Rectal smooth muscle tissue (tissue), 1 donor: ENCODE results near the gene AKAP9.
"Not testable (repeated sequence)": the region's sequence is repeated elsewhere in the genome, so short reads cannot be mapped to it uniquely, and the experiment has no call there.

Experiments
- H3K27ac ChIP-seq: one replicate; pipeline ENCODE4 v1.7.0; 2013; ENCODE audit warnings: low read depth, low read length, inconsistent platforms
- H3K27me3 ChIP-seq: one replicate; pipeline ENCODE4 v1.7.0; 2013; ENCODE audit warnings: low read length; ENCODE audit not compliant: control insufficient read depth, insufficient read depth
- H3K36me3 ChIP-seq: one replicate; pipeline ENCODE4 v1.7.0; 2013; ENCODE audit warnings: low read length; ENCODE audit not compliant: control insufficient read depth, insufficient read depth
- H3K4me1 ChIP-seq: one replicate; pipeline ENCODE4 v1.7.0; 2013; ENCODE audit warnings: low read length; ENCODE audit not compliant: control insufficient read depth, insufficient read depth
- H3K4me3 ChIP-seq: one replicate; pipeline ENCODE4 v1.7.0; 2013; ENCODE audit warnings: low read length
- H3K9ac ChIP-seq: one replicate; pipeline ENCODE4 v1.7.0; 2013; ENCODE audit warnings: low read length

The AKAP9 gene

DNA sequence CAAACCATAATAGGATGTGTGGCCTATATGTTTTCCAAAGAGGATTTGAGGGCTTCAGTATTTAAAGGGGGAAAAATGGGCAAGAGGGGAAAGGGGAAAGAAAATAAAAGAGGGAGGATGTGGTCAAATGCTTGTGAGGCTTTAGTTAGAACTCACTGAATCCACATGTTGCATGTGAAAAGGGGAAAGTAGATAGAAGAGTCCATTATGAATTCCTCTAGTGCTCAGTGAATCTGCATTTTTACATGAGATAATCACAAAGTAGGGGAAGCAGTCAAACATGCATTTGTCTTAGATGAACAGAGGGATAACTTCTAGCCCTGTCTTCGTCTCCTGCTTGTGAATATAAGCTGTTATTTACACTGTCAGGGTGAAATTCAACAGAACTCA is 24.6 kb upstream of the AKAP9 start:
- Histone ChIP-seq H3K4me1 (no peaks in the 10 kb centered on the region), H3K36me3 (no peaks in the 10 kb centered on the region), H3K27me3 (no peaks in the 10 kb centered on the region), H3K4me3 (no peak overlapping the region), H3K9ac (no peak overlapping the region), H3K27ac (no peak overlapping the region)

DNA sequence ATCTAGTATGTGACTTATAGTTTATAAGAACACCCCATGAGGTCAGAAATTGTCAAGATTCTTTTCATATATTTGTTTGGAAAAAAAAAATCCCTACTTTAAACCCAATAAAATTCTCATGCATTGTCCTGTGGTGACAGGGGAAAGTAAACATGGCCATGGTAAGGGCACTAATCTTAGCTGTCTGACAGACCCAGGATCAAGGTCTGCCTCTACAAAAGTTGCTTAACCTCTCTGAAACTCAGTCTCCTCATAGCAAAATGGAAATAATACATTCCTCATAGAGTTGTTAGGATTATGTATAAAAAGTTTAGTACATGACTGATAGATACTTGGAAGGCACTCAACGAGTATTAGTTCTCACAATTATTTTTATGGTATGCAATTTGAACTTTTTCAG is 22.3 kb upstream of the AKAP9 start:
- Histone ChIP-seq H3K27me3 (no peaks in the 10 kb centered on the region), H3K27ac (no peak overlapping the region), H3K4me1 (no peaks in the 10 kb centered on the region), H3K36me3 (no peaks in the 10 kb centered on the region), H3K9ac (no peak overlapping the region), H3K4me3 (no peak overlapping the region)

DNA sequence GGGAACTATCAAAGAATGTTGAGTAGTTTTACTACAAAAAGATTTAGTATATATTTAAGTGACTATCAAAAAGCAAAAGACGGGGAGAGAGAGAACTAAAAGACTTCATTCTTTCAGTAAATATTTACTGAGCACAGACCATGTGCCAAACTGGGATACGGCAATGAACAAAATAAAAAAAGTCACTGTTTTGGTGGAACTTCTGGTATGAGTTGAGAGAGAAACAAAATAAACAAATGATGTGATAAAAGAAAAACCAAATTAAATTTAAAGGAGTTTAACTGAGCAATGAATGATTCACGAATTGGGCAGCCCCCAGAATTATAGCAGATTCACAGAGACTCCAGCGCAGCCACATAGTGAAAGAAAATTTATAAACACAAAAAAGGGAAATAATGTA is 17.8 kb upstream of the AKAP9 start:
- H3K4me3 ChIP-seq: no peak overlapping the region
- no peaks in the 10 kb centered on the region for H3K27me3 ChIP-seq
- H3K4me1 ChIP-seq: no peaks in the 10 kb centered on the region
- no peak overlapping the region for H3K27ac ChIP-seq
- no peaks in the 10 kb centered on the region for H3K36me3 ChIP-seq
- no peak overlapping the region for H3K9ac ChIP-seq

DNA sequence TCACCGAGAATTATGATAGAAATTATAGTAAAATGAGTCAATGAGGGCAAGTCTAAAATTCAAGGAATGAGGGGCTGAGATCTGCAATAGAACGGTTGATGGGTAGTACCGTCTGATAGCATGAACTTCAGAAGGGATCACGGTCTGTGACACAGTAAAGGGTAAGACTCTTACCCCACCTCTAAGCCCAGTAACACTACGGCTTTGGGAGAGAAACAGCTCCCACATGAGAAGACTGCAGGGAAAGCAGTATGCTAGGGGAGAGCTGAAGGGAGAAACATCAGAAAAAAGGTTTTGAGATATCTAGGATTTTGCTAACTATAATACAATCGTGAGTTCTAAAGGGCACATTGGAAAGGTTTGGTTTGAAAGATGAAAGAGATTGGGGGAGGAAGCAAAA is 12.8 kb upstream of the AKAP9 start:
- no peak overlapping the region for H3K27ac ChIP-seq
- no peaks in the 10 kb centered on the region for H3K4me1 ChIP-seq
- no peak overlapping the region for H3K4me3 ChIP-seq
- no peaks in the 10 kb centered on the region for H3K36me3 ChIP-seq
- no peak overlapping the region for H3K9ac ChIP-seq
- H3K27me3 ChIP-seq: no peaks in the 10 kb centered on the region

DNA sequence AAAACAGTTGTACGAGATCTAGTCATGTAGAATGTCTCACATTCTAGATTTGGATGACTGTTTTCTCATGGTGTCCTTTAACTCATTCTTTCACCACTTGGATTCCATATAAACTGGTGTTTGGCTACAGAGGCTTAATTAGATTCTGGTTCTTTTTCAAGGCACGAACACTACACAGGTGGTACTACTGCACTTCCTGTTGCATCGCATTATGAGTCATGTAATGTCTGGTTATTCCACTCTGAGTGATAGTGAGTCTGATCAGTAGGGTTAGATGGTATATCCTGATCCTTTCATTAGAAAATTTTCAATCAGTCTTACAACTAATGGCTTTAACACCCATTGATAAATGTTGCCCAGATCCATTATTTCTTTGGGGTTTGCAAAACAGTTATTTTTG is 11.2 kb upstream of the AKAP9 start:
- no peaks in the 10 kb centered on the region for H3K27me3 ChIP-seq
- H3K4me1 ChIP-seq: no peaks in the 10 kb centered on the region
- no peak overlapping the region for H3K9ac ChIP-seq
- H3K27ac ChIP-seq: no peak overlapping the region
- H3K36me3 ChIP-seq: no peaks in the 10 kb centered on the region
- no peak overlapping the region for H3K4me3 ChIP-seq

DNA sequence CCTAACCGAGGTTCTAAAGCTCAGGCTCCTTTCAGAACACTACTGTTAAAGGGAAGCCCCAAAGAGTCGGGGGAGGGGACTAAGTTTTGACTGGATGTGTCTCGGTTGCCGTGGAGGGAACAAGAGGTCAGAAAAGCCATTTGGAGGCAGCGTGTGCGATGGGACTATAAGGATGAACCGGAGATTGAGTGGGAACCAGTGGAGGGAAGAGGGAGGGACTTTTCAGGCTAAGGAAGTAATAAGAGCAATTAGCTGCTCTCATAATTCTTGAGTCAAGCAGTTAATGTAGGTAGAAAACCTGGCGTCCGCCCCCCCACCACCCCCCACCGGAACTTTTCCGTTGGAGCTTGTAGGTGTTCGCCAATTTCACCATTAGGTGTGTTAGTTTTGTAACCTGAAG is 491 bp upstream of the AKAP9 start:
- peak overlapping the region; percentile 78 for H3K9ac ChIP-seq
- H3K4me3 ChIP-seq: peak overlapping the region; percentile 87
- peaks cover 11% of the 10 kb centered on the region for H3K4me1 ChIP-seq
- no peaks in the 10 kb centered on the region for H3K27me3 ChIP-seq
- peak overlapping the region; percentile 92 for H3K27ac ChIP-seq
- H3K36me3 ChIP-seq: no peaks in the 10 kb centered on the region

DNA sequence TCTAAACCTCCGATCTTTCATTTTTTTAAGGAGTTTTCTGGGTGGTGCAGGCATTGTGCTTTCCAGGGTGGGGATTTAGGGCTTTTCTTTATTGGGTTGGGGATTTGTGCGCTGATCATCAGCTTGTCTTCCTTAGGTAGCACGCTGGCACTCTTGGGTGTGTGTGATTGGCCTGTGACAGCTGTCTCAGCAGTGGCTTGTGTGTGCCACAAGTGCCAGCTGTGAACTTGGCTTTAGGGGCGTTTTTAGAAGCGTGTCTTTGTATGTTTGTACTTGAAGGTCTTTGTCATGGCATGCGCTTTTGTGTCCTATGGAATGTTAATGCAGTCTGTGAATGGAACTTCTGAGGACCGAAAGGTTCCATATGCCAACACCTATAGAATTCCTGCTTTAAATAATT is 788 bp downstream of the AKAP9 start:
- no peaks in the 10 kb centered on the region for H3K27me3 ChIP-seq

DNA sequence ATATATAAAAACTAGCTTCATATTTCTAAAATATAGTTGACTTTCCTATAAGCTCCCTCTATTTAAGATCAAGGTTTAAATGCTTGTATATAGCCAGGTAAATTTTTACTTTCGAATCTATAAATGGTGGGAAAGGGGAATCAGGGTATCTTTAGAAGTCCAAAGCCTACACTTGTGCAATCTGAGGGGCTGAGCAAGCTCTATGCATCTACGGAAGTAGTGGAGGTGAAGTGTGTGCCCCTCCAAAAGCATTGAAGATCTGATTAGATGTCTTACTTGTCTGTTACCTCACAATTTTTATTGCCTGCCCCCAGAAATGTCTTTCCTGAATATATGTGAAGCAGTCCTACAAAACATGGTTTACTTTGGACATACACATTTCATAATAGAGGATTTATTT is 1.6 kb downstream of the AKAP9 start:
- Histone ChIP-seq H3K27me3 (no peaks in the 10 kb centered on the region), H3K9ac (no peak overlapping the region), H3K36me3 (no peaks in the 10 kb centered on the region), H3K4me1 (peaks cover 11% of the 10 kb centered on the region), H3K4me3 (peak overlapping the region; percentile 15), H3K27ac (no peak overlapping the region)

More for the DNA sequence above, 788 bp downstream of the AKAP9 start:
- Histone ChIP-seq H3K4me1 (peaks cover 11% of the 10 kb centered on the region), H3K9ac (peak overlapping the region; percentile 74), H3K4me3 (peak overlapping the region; percentile 87), H3K36me3 (no peaks in the 10 kb centered on the region), H3K27ac (peak overlapping the region; percentile 92)

DNA sequence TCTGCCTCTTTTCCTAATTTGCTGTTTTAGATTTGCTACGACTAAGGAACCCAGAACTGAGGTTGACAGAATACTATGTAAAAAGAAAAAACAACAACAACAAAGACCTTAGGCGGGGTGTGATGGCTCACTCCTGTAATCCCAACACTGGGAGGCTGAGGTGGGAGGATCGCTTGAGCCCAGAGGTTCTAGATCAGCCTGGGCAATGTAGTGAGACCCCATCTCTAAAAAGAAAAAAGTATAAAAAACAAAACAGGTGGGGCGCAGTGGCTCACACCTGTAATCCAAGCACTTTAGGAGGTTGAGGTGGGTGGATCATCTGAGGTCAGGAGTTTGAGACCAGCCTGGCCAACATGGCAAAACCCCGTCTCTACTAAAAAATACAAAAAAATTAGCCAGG is 4.3 kb downstream of the AKAP9 start:
- not testable (repeated sequence) for H3K4me1 ChIP-seq, H3K4me3 ChIP-seq, H3K36me3 ChIP-seq, H3K27me3 ChIP-seq, H3K9ac ChIP-seq, H3K27ac ChIP-seq

DNA sequence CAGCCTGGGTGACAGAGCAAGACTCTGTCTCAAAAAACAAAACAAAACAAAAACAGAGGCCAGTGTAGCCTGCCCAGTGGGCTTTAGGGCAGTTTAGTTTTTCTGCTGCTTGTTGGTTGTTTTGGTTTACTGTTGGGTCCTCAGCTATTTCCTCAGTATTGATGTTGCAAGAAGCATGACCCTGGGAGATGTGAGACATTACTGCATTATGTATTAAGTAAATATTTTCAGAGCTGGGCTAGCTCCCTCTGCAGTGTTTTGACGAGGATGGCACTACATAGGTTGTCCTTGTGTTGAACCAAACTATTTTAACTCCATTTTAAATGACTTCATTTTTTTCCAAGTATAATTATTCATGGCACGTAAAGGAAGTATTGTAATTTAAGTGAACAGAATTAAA is 4.8 kb downstream of the AKAP9 start:
- H3K4me3 ChIP-seq: no peak overlapping the region
- H3K27ac ChIP-seq: no peak overlapping the region
- H3K4me1 ChIP-seq: peaks cover 5% of the 10 kb centered on the region

DNA sequence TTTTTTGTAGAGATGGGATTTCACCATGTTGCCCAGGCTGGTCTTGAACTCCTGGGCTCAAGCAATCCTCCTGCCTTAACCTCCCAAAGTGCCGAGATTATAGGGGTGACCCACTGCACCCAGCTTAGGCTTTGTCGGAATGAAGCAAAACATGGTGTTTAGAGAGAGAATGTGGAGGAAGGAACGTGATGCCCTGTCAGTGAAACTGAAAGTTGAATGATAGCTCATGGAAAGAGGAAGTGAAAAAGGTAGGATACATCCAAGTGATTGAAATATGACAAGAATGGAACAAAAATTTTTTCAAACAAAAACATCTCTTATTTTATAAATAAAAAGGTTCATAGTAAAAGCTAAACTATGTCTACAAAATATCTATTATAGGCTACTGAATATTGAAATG is 5.9 kb downstream of the AKAP9 start:
- H3K4me1 ChIP-seq: peaks cover 4% of the 10 kb centered on the region
- no peak overlapping the region for H3K9ac ChIP-seq

More for the DNA sequence above, 4.8 kb downstream of the AKAP9 start:
- H3K27me3 ChIP-seq: no peaks in the 10 kb centered on the region
- H3K9ac ChIP-seq: no peak overlapping the region
- H3K36me3 ChIP-seq: no peaks in the 10 kb centered on the region

DNA sequence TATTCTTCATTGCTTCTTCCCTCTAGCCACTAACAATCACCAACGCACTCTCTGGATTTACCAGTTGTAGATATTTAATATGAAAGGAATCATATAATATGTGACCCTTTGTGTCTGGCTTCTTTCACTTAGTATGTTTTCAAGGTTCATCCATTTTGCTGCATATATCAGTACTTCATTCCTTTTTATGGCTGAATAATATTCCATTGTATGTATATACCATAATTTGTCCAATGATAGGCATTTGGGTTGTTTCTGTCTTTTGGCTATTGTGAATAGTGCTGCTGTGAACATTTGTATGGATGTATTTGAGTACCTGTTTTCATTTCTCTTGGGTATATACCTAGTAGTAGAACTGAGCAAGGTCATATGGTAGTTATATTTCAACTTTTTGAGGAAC is 7.3 kb downstream of the AKAP9 start:
- Histone ChIP-seq H3K27ac (no peak overlapping the region), H3K4me1 (no peaks in the 10 kb centered on the region), H3K36me3 (no peaks in the 10 kb centered on the region), H3K9ac (no peak overlapping the region), H3K4me3 (no peak overlapping the region), H3K27me3 (no peaks in the 10 kb centered on the region)

More for the DNA sequence above, 5.9 kb downstream of the AKAP9 start:
- no peaks in the 10 kb centered on the region for H3K27me3 ChIP-seq
- H3K4me3 ChIP-seq: no peak overlapping the region
- no peak overlapping the region for H3K27ac ChIP-seq
- H3K36me3 ChIP-seq: no peaks in the 10 kb centered on the region

DNA sequence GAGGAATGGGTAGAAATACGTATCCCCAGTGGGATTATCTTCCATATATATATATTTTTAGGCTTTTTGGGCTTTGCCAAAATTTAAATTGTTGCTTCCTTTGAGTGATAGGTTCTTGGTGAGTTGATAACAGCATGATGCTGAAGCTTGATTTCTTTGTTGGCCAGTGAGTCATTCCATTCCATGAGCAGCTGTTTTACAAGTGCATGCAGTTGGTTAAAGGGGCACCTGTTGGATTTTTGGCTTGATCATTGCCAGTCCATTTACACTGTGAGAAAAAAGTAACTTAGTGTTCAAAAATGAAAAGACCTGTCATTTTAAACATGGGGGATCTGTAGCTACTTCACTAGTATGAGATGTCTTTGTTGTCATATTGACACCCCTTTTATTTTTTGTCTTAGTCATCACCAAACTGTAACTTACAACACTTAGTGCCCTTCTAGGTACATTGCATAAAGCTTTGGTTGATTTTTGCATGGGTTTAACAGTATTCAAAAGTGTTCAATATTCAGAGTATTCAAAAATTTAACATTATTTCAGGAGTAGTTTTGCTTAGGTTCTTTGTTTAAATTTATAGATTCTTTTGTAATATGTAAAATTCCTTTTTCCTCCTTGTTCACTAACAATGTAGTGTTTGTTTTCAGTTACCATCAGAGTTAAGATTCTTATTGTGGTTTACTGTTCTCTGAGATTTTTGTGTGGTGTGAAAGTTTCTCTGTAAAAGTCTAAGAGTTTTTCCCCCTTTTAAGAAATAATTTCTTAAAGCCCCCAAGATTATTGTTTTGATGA is 8.8 kb downstream of the AKAP9 start:
- Histone ChIP-seq H3K4me3 (no peak overlapping the region), H3K27ac (no peak overlapping the region), H3K4me1 (no peaks in the 10 kb centered on the region), H3K27me3 (no peaks in the 10 kb centered on the region), H3K36me3 (no peaks in the 10 kb centered on the region), H3K9ac (no peak overlapping the region)
